GM23248 (cell line): ENCODE measurements around the gene CAMKV. TPM values are rescaled to one million over a fixed set of nuclear protein-coding genes. Genes with fewer than 3 reads are reported as not detected.

Source experiments
- DNase-seq: peaks from one replicate; pipeline ENCODE4 v3.0.0-alpha.2; 2015
- H2AFZ ChIP-seq: fragments of 200-600 bp; sonication (generic); 2 replicates; pipeline ENCODE4 v1.6.1; 2016; ENCODE audit warnings: antibody characterized with exemption
- H3F3A ChIP-seq: fragments of 200-600 bp; sonication (generic); 2 replicates; pipeline ENCODE4 v1.6.1; 2016; ENCODE audit warnings: mild to moderate bottlenecking, antibody characterized with exemption, mixed run types; ENCODE audit not compliant: insufficient read depth
- H3K27ac ChIP-seq: fragments of 200-600 bp; sonication (generic); 2 replicates; pipeline ENCODE4 v1.5.1; 2016; ENCODE audit warnings: mild to moderate bottlenecking
- H3K27me3 ChIP-seq: fragments of 200-600 bp; sonication (generic); replicated peaks from 2 replicates; pipeline ENCODE4 v1.6.1; 2016; ENCODE audit warnings: mild to moderate bottlenecking; ENCODE audit not compliant: insufficient read depth
- H3K36me3 ChIP-seq: fragments of 200-600 bp; sonication (generic); 2 replicates; pipeline ENCODE4 v1.6.1; 2016; ENCODE audit warnings: low read depth, mild to moderate bottlenecking
- H3K4me1 ChIP-seq: fragments of 200-600 bp; sonication (generic); 2 replicates; pipeline ENCODE4 v1.6.1; 2016; ENCODE audit warnings: mild to moderate bottlenecking; ENCODE audit not compliant: insufficient read depth
- H3K4me2 ChIP-seq: fragments of 200-600 bp; sonication (generic); one replicate; pipeline ENCODE4 v1.6.1; 2016; ENCODE audit warnings: mild to moderate bottlenecking; ENCODE audit not compliant: unreplicated experiment
- H3K4me3 ChIP-seq: fragments of 200-600 bp; sonication (generic); 2 replicates; pipeline ENCODE4 v1.5.1; 2016; ENCODE audit warnings: mild to moderate bottlenecking
- H3K79me2 ChIP-seq: fragments of 200-600 bp; sonication (generic); 2 replicates; pipeline ENCODE4 v1.6.1; 2016; ENCODE audit warnings: mild to moderate bottlenecking; ENCODE audit not compliant: insufficient read depth
- H3K9ac ChIP-seq: fragments of 200-600 bp; sonication (generic); 2 replicates; pipeline ENCODE4 v1.6.1; 2016; ENCODE audit warnings: mild to moderate bottlenecking
- H3K9me2 ChIP-seq: fragments of 200-600 bp; sonication (generic); 2 replicates; pipeline ENCODE4 v1.6.1; 2016; ENCODE audit warnings: mixed run types, mild to moderate bottlenecking, moderate library complexity; ENCODE audit not compliant: insufficient read depth
- H3K9me3 ChIP-seq: fragments of 200-600 bp; sonication (generic); one replicate; pipeline ENCODE4 v1.6.1; 2017; ENCODE audit warnings: low read depth
- H4K20me1 ChIP-seq: fragments of 200-600 bp; sonication (generic); 2 replicates; pipeline ENCODE4 v1.6.0; 2016; ENCODE audit not compliant: insufficient read depth
- EZH2 ChIP-seq: fragments of 200-600 bp; sonication (generic); IDR thresholded peaks from 2 replicates; pipeline ENCODE4 v1.6.1; 2018; ENCODE audit warnings: antibody characterized with exemption, mild to moderate bottlenecking; ENCODE audit not compliant: insufficient read depth, poor library complexity, severe bottlenecking
- EZH2phosphoT487 ChIP-seq: fragments of 200-600 bp; sonication (generic); IDR thresholded peaks from 2 replicates; pipeline ENCODE4 v1.6.1; 2018; ENCODE audit warnings: antibody characterized with exemption, moderate library complexity, mild to moderate bottlenecking, low read depth; ENCODE audit not compliant: insufficient read depth
- WGBS, 2 experiments: methylation state at CpG; one replicate each; pipeline ENCODE4 v1.1.6; 2015 to 2017; ENCODE audit warnings: low lambda C conversion rate in 2 of 2, low coverage in 1 of 2; ENCODE audit errors: missing lambda C conversion rate in 2 of 2; 5-methylcytosine and 5-hydroxymethylcytosine counted together
- in situ Hi-C: fragments of 300-500 bp; cut with MboI; formaldehyde crosslinking; loops from 2 replicates; pipeline ENCODE4 v1.15.0; 2020
- polyA plus RNA-seq: library from polyadenylated mRNA; unstranded; fragments of >200 nt; fragmentation: Nextera tagmentation; extraction: Ambion mirVana; gene quantifications from 2 replicates; pipeline ENCODE4 v1.2.1, GENCODE V29; 2016
- total RNA-seq: library from RNA; depleted of rRNA; stranded (reverse); fragments of >200 nt; shearing (Covaris generic); gene quantifications from 2 replicates; pipeline ENCODE4 v1.2.3, GENCODE V29; 2014

The CAMKV gene
- total and polyA plus RNA-seq, 2 experiments from 2014 or later: 0.19 TPM; not detected in 1

DNA sequence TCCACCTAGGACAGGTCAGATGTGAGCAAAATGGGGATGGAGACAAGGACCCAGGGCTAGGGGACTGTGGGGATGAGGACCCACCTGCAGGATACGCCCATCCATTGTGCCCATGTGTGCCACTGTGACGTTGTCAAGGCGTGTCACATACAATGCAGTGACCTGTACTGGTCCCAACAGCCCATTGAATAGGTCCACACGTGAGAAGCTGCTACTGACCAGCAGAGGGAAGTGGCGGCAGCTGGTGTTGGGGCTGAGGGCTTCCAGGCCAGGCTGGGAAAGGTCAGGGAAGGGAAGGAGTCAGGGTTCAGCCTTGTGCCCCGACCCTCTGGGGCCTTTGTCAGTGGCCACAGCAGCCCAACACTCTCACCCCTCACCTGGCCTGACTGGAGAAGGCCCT lies 29.3 kb upstream of the CAMKV start:
- H3K9ac ChIP-seq: no peak overlapping the region
- H3K4me1 ChIP-seq: peaks cover 13% of the 10 kb centered on the region
- DNase-seq: no peak
- H3K27ac ChIP-seq: no peak overlapping the region
- H2AFZ ChIP-seq: no peak overlapping the region
- no peak for TF ChIP-seq EZH2
- no peak for TF ChIP-seq EZH2phosphoT487
- H3K79me2 ChIP-seq: no peaks in the 10 kb centered on the region
- no peaks in the 10 kb centered on the region for H3K27me3 ChIP-seq
- H3K4me3 ChIP-seq: no peak overlapping the region
- 58 to 61% methylated on average over 6 of the region's 6 CpGs for WGBS, 2 experiments
- in situ Hi-C loops: no loop called here
- no peaks in the 10 kb centered on the region for H3K36me3 ChIP-seq
- H3F3A ChIP-seq: no peaks in the 10 kb centered on the region
- no peak overlapping the region for H3K4me2 ChIP-seq
- no peaks in the 10 kb centered on the region for H3K9me3 ChIP-seq
- H4K20me1 ChIP-seq: no peaks in the 10 kb centered on the region
- no peaks in the 10 kb centered on the region for H3K9me2 ChIP-seq

DNA sequence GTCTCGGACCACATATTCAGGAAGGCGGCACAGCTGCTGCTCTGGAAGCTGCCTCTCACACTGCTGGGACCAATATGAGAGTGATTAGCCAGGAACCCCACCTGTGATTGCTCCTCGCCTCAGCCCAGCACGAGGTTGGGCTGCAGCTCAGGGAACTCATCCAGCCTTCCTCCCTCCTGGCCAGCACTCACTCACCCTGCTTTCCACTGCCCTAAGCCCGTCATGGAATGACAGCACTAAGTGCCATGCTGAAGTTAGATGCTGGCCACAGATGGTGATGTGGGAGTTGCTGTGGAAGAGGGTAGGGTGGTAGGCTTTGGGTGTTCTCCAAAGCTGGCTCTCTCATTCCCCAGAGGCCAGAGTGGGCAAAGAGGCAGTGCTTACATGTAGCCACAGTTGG lies 26.6 kb upstream of the CAMKV start:
- no peaks in the 10 kb centered on the region for H3F3A ChIP-seq
- no peak overlapping the region for H2AFZ ChIP-seq
- H3K27ac ChIP-seq: no peak overlapping the region
- H3K27me3 ChIP-seq: no peaks in the 10 kb centered on the region
- no peak overlapping the region for H3K4me2 ChIP-seq
- H3K9me2 ChIP-seq: no peaks in the 10 kb centered on the region
- H3K4me1 ChIP-seq: peaks cover 10% of the 10 kb centered on the region
- H3K9me3 ChIP-seq: no peaks in the 10 kb centered on the region
- H3K9ac ChIP-seq: no peak overlapping the region
- no peak for TF ChIP-seq EZH2phosphoT487
- TF ChIP-seq EZH2: no peak
- no peaks in the 10 kb centered on the region for H3K36me3 ChIP-seq
- DNase-seq: no peak
- H4K20me1 ChIP-seq: no peaks in the 10 kb centered on the region
- no peaks in the 10 kb centered on the region for H3K79me2 ChIP-seq
- H3K4me3 ChIP-seq: no peak overlapping the region
- WGBS, 2 experiments: 61 to 68% methylated on average over 5 of the region's 5 CpGs
- in situ Hi-C loops: no loop called here

DNA sequence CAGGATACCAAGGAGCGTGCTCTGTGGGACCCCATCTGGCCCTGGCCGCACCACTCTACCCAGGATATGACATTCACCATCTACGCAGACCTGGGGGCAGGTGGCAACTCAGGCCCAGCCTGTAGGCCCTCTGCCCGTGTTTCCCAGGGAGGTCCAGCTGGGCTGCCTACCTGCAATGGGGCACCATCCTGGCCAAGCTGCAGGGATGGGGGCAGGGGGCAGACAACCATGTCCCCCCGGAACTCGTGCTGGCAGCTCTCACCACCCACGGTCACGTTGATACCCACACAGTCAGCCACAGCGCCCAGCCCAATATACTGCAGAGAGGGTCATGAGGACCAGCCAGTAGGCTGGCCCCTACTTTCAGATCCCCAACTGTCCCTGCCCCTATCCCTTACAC lies 26.1 kb upstream of the CAMKV start:
- in situ Hi-C loops: no loop called here
- Histone ChIP-seq H3K36me3 (no peaks in the 10 kb centered on the region), H3K27ac (no peak overlapping the region), H3F3A (no peaks in the 10 kb centered on the region), H3K4me3 (no peak overlapping the region), H3K4me1 (peaks cover 5% of the 10 kb centered on the region), H3K9ac (no peak overlapping the region), H4K20me1 (no peaks in the 10 kb centered on the region), H3K4me2 (no peak overlapping the region), H3K9me2 (no peaks in the 10 kb centered on the region), H2AFZ (no peak overlapping the region), H3K9me3 (no peaks in the 10 kb centered on the region), H3K79me2 (no peaks in the 10 kb centered on the region), H3K27me3 (no peaks in the 10 kb centered on the region)
- DNase-seq: no peak
- WGBS, 2 experiments: 71 to 82% methylated on average over 9 of the region's 9 CpGs
- TF ChIP-seq EZH2phosphoT487: no peak
- no peak for TF ChIP-seq EZH2

DNA sequence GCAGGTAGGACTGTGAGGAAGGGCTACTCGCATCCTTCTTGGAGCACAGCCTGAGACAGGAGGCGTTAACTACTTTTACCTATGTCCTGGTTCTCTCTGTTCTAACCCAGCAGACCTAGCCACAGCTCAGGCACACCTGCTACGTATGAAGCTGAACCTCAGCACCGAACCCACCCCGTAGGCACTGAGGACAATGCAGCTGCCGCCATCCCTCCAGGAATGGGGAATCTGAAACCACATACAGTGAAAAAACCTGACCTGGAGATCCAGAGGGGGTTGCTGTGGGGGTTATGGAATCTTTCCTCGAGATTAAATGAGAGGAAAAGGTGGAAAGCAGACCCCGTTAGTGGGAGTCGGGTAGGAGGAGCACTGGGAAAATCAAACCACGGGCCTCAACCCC lies 19.6 kb upstream of the CAMKV start:
- no peak overlapping the region for H3K4me2 ChIP-seq
- no peaks in the 10 kb centered on the region for H3K4me1 ChIP-seq
- no peak overlapping the region for H3K9ac ChIP-seq
- H3K79me2 ChIP-seq: no peaks in the 10 kb centered on the region
- H3K27me3 ChIP-seq: no peaks in the 10 kb centered on the region
- no peaks in the 10 kb centered on the region for H3F3A ChIP-seq
- 46 to 50% methylated on average over 10 of the region's 10 CpGs for WGBS, 2 experiments
- H3K9me2 ChIP-seq: no peaks in the 10 kb centered on the region
- no peak overlapping the region for H3K27ac ChIP-seq
- DNase-seq: no peak
- TF ChIP-seq EZH2phosphoT487 (no peak), EZH2 (no peak)
- no peak overlapping the region for H2AFZ ChIP-seq
- no peaks in the 10 kb centered on the region for H3K9me3 ChIP-seq
- H4K20me1 ChIP-seq: no peaks in the 10 kb centered on the region
- no peaks in the 10 kb centered on the region for H3K36me3 ChIP-seq
- no peak overlapping the region for H3K4me3 ChIP-seq
- in situ Hi-C loops: no loop called here

DNA sequence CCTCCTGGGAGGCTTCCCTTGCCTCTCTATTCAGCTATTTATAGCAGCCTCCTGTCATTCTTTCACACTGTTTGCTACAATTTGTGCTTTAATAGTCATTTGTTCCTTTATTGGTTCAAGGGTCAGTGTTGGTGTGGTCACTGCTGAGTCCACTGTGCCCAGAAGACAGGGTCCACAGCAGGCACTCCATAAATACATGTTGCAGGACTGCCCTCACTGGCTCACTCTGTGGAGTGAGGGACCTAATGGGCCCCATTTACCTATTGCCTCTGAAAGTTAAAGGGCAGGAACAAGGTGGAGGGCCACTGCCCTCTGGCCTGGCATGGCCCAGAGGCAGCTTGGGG lies 17.2 kb upstream of the CAMKV start:
- no peaks in the 10 kb centered on the region for H3K9me2 ChIP-seq

More for the DNA sequence above, 17.2 kb upstream of the CAMKV start:
- Histone ChIP-seq H3F3A (no peaks in the 10 kb centered on the region), H3K4me2 (no peak overlapping the region), H3K79me2 (no peaks in the 10 kb centered on the region), H3K27ac (no peak overlapping the region), H3K27me3 (peaks cover 5% of the 10 kb centered on the region), H2AFZ (no peak overlapping the region), H4K20me1 (no peaks in the 10 kb centered on the region), H3K4me3 (no peak overlapping the region), H3K36me3 (no peaks in the 10 kb centered on the region), H3K9me3 (no peaks in the 10 kb centered on the region), H3K4me1 (no peaks in the 10 kb centered on the region), H3K9ac (no peak overlapping the region)
- TF ChIP-seq EZH2 (no peak), EZH2phosphoT487 (no peak)
- in situ Hi-C loops: no loop called here
- DNase-seq: no peak
